Neuronal stem cell (in vitro differentiated cells): ENCODE measurements around the gene RPL27A.

Experiments
- DNase-seq: peaks from one replicate; pipeline ENCODE4 v3.0.0-alpha.2; 2013; ENCODE audit warnings: low spot score
- H2AFZ ChIP-seq: one replicate; pipeline ENCODE4 v1.6.1; 2013; ENCODE audit warnings: mild to moderate bottlenecking, low read length, inconsistent platforms
- H2AK5ac ChIP-seq: 2 replicates; pipeline ENCODE4 v1.6.1; 2013; ENCODE audit warnings: low read depth, mild to moderate bottlenecking, inconsistent platforms, low read length, moderate library complexity, mixed read lengths
- H2BK120ac ChIP-seq: 2 replicates; pipeline ENCODE4 v1.6.1; 2013; ENCODE audit warnings: low read depth, mild to moderate bottlenecking, inconsistent platforms, low read length, moderate library complexity, mixed read lengths
- H2BK12ac ChIP-seq: one replicate; pipeline ENCODE4 v1.6.1; 2013; ENCODE audit warnings: low read length, inconsistent platforms
- H2BK15ac ChIP-seq: 2 replicates; pipeline ENCODE4 v1.6.1; 2013; ENCODE audit warnings: mild to moderate bottlenecking, low read length, inconsistent platforms, mixed read lengths
- H2BK5ac ChIP-seq: one replicate; pipeline ENCODE4 v1.6.1; 2013; ENCODE audit warnings: inconsistent platforms, mild to moderate bottlenecking, low read length, moderate library complexity
- H3K14ac ChIP-seq: one replicate; pipeline ENCODE4 v1.6.1; 2013; ENCODE audit warnings: low read length, inconsistent platforms
- H3K18ac ChIP-seq: 2 replicates; pipeline ENCODE4 v1.6.1; 2013; ENCODE audit warnings: low read length, inconsistent platforms
- H3K23ac ChIP-seq: 2 replicates; pipeline ENCODE4 v1.6.1; 2013; ENCODE audit warnings: low read depth, mild to moderate bottlenecking, mixed read lengths, low read length, inconsistent platforms; ENCODE audit not compliant: poor library complexity
- H3K27ac ChIP-seq: replicated peaks from 3 replicates; pipeline ENCODE4 v1.5.1; 2013; ENCODE audit warnings: low read length, inconsistent platforms
- H3K27me3 ChIP-seq, 3 experiments: 2 replicates each; pipeline ENCODE4 v1.6.1; 2013; ENCODE audit warnings: low read length in 3 of 3, mild to moderate bottlenecking in 2 of 3, inconsistent platforms in 1 of 3, low read depth in 1 of 3, mixed read lengths in 1 of 3, moderate library complexity in 1 of 3; ENCODE audit not compliant: control insufficient read depth in 3 of 3, insufficient read depth in 3 of 3
- H3K36me3 ChIP-seq, 2 donors: replicated peaks in 1 of 2; 2 replicates each; pipeline ENCODE4 v1.6.1; 2013; ENCODE audit warnings: low read length in 2 of 2; ENCODE audit not compliant: control insufficient read depth in 2 of 2, insufficient read depth in 2 of 2
- H3K4ac ChIP-seq: 2 replicates; pipeline ENCODE4 v1.6.1; 2013; ENCODE audit warnings: inconsistent platforms, mild to moderate bottlenecking, low read length, moderate library complexity
- H3K4me1 ChIP-seq, 2 donors: 1 replicate in 1 of 2; 2 replicates in 1 of 2; pipeline ENCODE4 v1.6.1; 2013; ENCODE audit warnings: low read length in 2 of 2, low read depth in 1 of 2; ENCODE audit not compliant: control insufficient read depth in 2 of 2, insufficient read depth in 1 of 2
- H3K4me2 ChIP-seq: one replicate; pipeline ENCODE4 v1.6.1; 2013; ENCODE audit warnings: mild to moderate bottlenecking, low read length, inconsistent platforms; ENCODE audit not compliant: insufficient read depth, poor library complexity, severe bottlenecking
- H3K4me3 ChIP-seq, 2 donors: 2 replicates each; pipeline ENCODE4 v1.5.1; 2013; ENCODE audit warnings: low read length in 2 of 2, mild to moderate bottlenecking in 2 of 2, inconsistent platforms in 1 of 2, moderate library complexity in 1 of 2
- H3K79me1 ChIP-seq: one replicate; pipeline ENCODE4 v1.6.1; 2013; ENCODE audit warnings: low read depth, mild to moderate bottlenecking, inconsistent platforms, low read length, moderate library complexity
- H3K9ac ChIP-seq: one replicate; pipeline ENCODE4 v1.6.1; 2013; ENCODE audit warnings: mild to moderate bottlenecking, low read depth, low read length, inconsistent platforms; ENCODE audit not compliant: poor library complexity
- H3K9me3 ChIP-seq, 2 donors: replicated peaks in 1 of 2; 2 replicates each; pipeline versions ENCODE3 to v1.6.1; 2013; ENCODE audit warnings: low read length in 2 of 2, mild to moderate bottlenecking in 2 of 2, inconsistent platforms in 1 of 2, low read depth in 1 of 2, mixed read lengths in 1 of 2, moderate library complexity in 1 of 2; ENCODE audit not compliant: control insufficient read depth in 2 of 2, insufficient read depth in 1 of 2
- H4K8ac ChIP-seq: one replicate; pipeline ENCODE4 v1.6.1; 2013; ENCODE audit warnings: low read depth, mild to moderate bottlenecking, inconsistent platforms, low read length, moderate library complexity
- H4K91ac ChIP-seq: one replicate; pipeline ENCODE4 v1.6.1; 2013; ENCODE audit warnings: low read length, low read depth, mild to moderate bottlenecking, inconsistent platforms; ENCODE audit not compliant: poor library complexity
- WGBS, 2 donors: extraction: QIAGEN DNeasy Blood & Tissue Kit; methylation state at CpG; one replicate each; pipeline ENCODE4 v1.1.7; 2013; ENCODE audit warnings: missing lambda C conversion rate in 2 of 2, mixed read lengths in 1 of 2; ENCODE audit not compliant: insufficient read length in 2 of 2, insufficient replicate concordance in 1 of 2; ENCODE audit errors: extremely low coverage in 2 of 2; 5-methylcytosine and 5-hydroxymethylcytosine counted together

Gene RPL27A

DNA sequence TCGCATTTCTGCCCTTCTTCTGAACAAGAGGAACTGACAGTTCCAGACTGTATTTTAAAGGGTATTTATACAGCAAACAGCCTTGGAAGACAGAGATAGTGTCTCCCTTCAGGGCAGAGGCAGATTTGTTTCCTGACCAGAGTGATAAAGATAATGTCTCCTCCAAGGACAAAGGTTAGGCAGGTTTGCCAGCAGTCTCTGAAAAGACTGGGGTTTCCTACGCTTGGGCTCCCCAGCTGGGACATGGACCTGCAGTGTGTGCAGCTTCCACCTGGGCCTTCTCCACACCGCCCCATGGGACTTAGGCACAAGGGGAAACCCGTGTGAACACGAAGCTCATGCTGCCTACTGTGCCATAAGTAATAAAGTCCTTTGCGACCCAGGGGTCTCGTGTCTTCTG lies 42.1 kb downstream of the RPL27A start:
- H2AFZ ChIP-seq, result no peak overlapping the region
- H2AK5ac ChIP-seq, result no peak overlapping the region
- no peak overlapping the region for H3K27ac ChIP-seq
- no peak overlapping the region for H3K14ac ChIP-seq
- no peak overlapping the region for H3K4me3 ChIP-seq
- H2BK120ac ChIP-seq, result no peak overlapping the region
- peaks cover 16 to 70% of the 10 kb centered on the region in 2 donors for H3K36me3 ChIP-seq
- no peak overlapping the region for H3K18ac ChIP-seq
- no peaks in the 10 kb centered on the region for H3K79me1 ChIP-seq
- DNase-seq, result no peak
- H3K4me2 ChIP-seq, result no peak overlapping the region
- no peak overlapping the region for H2BK15ac ChIP-seq
- no peak overlapping the region for H3K23ac ChIP-seq
- H3K27me3 ChIP-seq, result no peaks in the 10 kb centered on the region
- H3K9ac ChIP-seq, result no peak overlapping the region
- H3K4ac ChIP-seq, result no peak overlapping the region
- no peak overlapping the region for H4K91ac ChIP-seq
- peaks cover 3 to 27% of the 10 kb centered on the region in 2 donors for H3K4me1 ChIP-seq
- H2BK12ac ChIP-seq, result no peak overlapping the region
- no peak overlapping the region for H2BK5ac ChIP-seq
- H3K9me3 ChIP-seq, result no peaks in the 10 kb centered on the region
- no CpG with 5 or more reads among the region's 7 CpGs for WGBS, 2 donors
- H4K8ac ChIP-seq, result no peak overlapping the region

DNA sequence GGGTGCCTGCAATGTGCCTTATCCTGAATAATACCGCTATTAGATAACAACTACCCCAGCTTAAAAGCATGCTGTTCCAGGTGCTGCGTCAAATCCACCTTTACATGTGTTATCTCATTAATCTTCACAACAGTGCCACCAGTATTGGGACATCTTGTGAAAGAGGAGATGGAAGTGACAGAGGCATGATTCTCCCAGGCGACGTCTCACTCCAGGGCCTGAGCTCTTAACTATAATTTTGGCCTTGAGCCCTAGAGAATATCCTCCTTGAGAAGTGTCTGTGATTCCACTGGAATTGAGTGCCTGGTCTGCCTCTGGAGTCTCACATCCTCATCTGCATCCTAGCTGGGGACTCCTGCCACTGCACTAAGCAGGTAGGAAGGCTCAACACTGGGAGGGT lies 43.8 kb downstream of the RPL27A start:
- Histone ChIP-seq H3K14ac (no peak overlapping the region), H2BK15ac (no peak overlapping the region), H3K36me3 (peaks cover 22 to 86% of the 10 kb centered on the region in 2 donors), H2BK5ac (no peak overlapping the region), H3K79me1 (peaks cover 2% of the 10 kb centered on the region), H2BK120ac (no peak overlapping the region), H3K4me1 (peaks cover 3 to 18% of the 10 kb centered on the region in 2 donors), H4K8ac (no peak overlapping the region), H2AK5ac (no peak overlapping the region), H3K23ac (no peak overlapping the region), H3K4me2 (no peak overlapping the region), H3K4ac (no peak overlapping the region), H3K4me3 (no peak overlapping the region), H3K9ac (no peak overlapping the region), H3K9me3 (no peaks in the 10 kb centered on the region), H3K27ac (no peak overlapping the region), H2BK12ac (no peak overlapping the region), H2AFZ (no peak overlapping the region), H3K27me3 (no peaks in the 10 kb centered on the region), H4K91ac (no peak overlapping the region), H3K18ac (no peak overlapping the region)
- WGBS, 2 donors, result no CpG with 5 or more reads among the region's 4 CpGs
- DNase-seq, result no peak

DNA sequence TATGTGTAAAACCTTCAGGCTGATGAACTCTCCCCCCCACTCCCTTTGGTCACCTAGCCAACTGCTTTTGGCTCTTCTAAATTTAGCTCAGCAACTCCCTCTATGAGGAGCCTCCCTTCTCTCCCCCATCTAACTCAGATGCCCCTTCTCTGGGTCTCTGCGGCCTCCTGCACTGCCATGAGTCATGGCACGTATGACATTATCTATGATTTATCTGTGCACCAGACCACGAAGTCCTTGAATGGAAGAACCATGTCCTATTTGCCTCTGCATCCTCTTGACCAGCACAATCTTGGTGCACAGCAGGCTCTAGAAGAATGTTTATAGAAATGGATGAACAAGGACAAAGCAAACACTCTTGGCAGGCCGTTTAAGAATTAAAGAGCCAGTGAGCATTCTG lies 46.0 kb downstream of the RPL27A start:
- H4K8ac ChIP-seq, result no peak overlapping the region
- no peak overlapping the region for H2BK15ac ChIP-seq
- H3K18ac ChIP-seq, result no peak overlapping the region
- no peak overlapping the region for H3K4ac ChIP-seq
- no peak for DNase-seq
- no peak overlapping the region for H3K4me2 ChIP-seq
- no peak overlapping the region for H2BK5ac ChIP-seq
- H3K9me3 ChIP-seq, result no peaks in the 10 kb centered on the region
- no peak overlapping the region for H2BK120ac ChIP-seq
- H3K79me1 ChIP-seq, result peaks cover 4% of the 10 kb centered on the region
- H2AFZ ChIP-seq, result no peak overlapping the region
- no peak overlapping the region for H3K23ac ChIP-seq
- no peak overlapping the region for H3K14ac ChIP-seq
- no peak overlapping the region for H2AK5ac ChIP-seq
- no peaks in the 10 kb centered on the region for H3K27me3 ChIP-seq
- no peak overlapping the region for H3K9ac ChIP-seq
- H3K4me3 ChIP-seq, result no peak overlapping the region
- peaks cover 3 to 7% of the 10 kb centered on the region in 2 donors for H3K4me1 ChIP-seq
- H4K91ac ChIP-seq, result no peak overlapping the region
- H3K27ac ChIP-seq, result no peak overlapping the region
- no peak overlapping the region for H2BK12ac ChIP-seq
- peaks cover 24 to 75% of the 10 kb centered on the region in 2 donors for H3K36me3 ChIP-seq
- WGBS, 2 donors, result no CpG with 5 or more reads among the region's 4 CpGs

DNA sequence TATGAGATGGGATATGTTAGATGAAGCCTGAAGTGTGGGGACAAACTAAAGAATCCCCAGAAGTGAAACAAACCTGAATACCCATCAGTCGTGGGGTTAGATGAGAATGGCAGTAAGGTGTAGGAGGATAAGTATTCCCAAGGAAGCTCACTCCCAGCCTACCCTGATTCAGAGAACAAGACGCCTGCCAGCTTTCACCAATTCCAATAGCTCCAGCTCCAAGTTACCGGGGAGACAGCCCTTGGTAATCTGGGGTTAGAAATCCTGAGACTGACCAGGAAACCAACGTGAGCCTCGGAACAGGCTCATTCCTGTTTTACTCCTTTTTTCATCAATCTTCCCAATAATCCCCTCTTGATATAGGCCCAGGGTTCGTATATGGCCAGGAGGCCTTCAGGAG lies 46.5 kb downstream of the RPL27A start:
- no peak overlapping the region for H3K14ac ChIP-seq
- H2BK12ac ChIP-seq, result no peak overlapping the region
- H2BK15ac ChIP-seq, result no peak overlapping the region
- no CpG with 5 or more reads among the region's 6 CpGs for WGBS, 2 donors
- no peak overlapping the region for H2AFZ ChIP-seq
- no peak overlapping the region for H3K4me3 ChIP-seq
- H3K9me3 ChIP-seq, result no peaks in the 10 kb centered on the region
- DNase-seq, result no peak
- H3K27ac ChIP-seq, result no peak overlapping the region
- no peak overlapping the region for H3K18ac ChIP-seq
- H3K23ac ChIP-seq, result no peak overlapping the region
- no peak overlapping the region for H4K8ac ChIP-seq
- no peak overlapping the region for H3K9ac ChIP-seq
- H4K91ac ChIP-seq, result no peak overlapping the region
- no peak overlapping the region for H3K4me2 ChIP-seq
- peaks cover 24 to 76% of the 10 kb centered on the region in 2 donors for H3K36me3 ChIP-seq
- no peak overlapping the region for H2AK5ac ChIP-seq
- H3K4me1 ChIP-seq, result peaks cover 2 to 4% of the 10 kb centered on the region in 2 donors
- H3K4ac ChIP-seq, result no peak overlapping the region
- H3K79me1 ChIP-seq, result peaks cover 4% of the 10 kb centered on the region
- no peak overlapping the region for H2BK120ac ChIP-seq
- no peaks in the 10 kb centered on the region for H3K27me3 ChIP-seq
- H2BK5ac ChIP-seq, result no peak overlapping the region
